Activated T-cell treated with anti-CD3 and anti-CD28 coated beads, Interleukin-2, amount 50 U/mL, for 24 hours (primary cell): ENCODE data around the gene ANKMY2.

Experiments used
- DNase-seq: peaks from one replicate; pipeline ENCODE4 v3.0.0-alpha.2; 2020
- H3K27ac Mint-ChIP-seq: 2 replicates; pipeline ENCODE4 v1.8.0; 2020; ENCODE audit warnings: mild to moderate bottlenecking, mixed read lengths
- H3K27me3 Mint-ChIP-seq: 2 replicates; pipeline ENCODE4 v1.8.0; 2020; ENCODE audit warnings: mixed read lengths
- H3K36me3 Mint-ChIP-seq: 2 replicates; pipeline ENCODE4 v1.8.0; 2020; ENCODE audit warnings: low read depth, mixed read lengths
- H3K4me1 Mint-ChIP-seq: 2 replicates; pipeline ENCODE4 v1.8.0; 2020; ENCODE audit warnings: low read depth, mixed read lengths
- H3K4me3 Mint-ChIP-seq: 2 replicates; pipeline ENCODE4 v1.8.0; 2020; ENCODE audit warnings: mild to moderate bottlenecking, moderate library complexity, mixed read lengths
- H3K9me3 Mint-ChIP-seq: 2 replicates; pipeline ENCODE4 v1.8.0; 2020; ENCODE audit warnings: mixed read lengths

The ANKMY2 gene

GRCh38 chr7:16558761-16559302 lies 86.7 kb downstream of the ANKMY2 start:
- Mint-ChIP-seq H3K27ac (no peak overlapping the region), H3K4me3 (no peak overlapping the region), H3K36me3 (no peaks in the 10 kb centered on the region), H3K4me1 (peaks cover 12% of the 10 kb centered on the region), H3K27me3 (peaks cover 3% of the 10 kb centered on the region), H3K9me3 (no peaks in the 10 kb centered on the region)
- DNase-seq: no peak

- Mint-ChIP-seq H3K9me3 (no peaks in the 10 kb centered on the region), H3K36me3 (no peaks in the 10 kb centered on the region), H3K4me3 (no peak overlapping the region), H3K27me3 (peaks cover 3% of the 10 kb centered on the region), H3K4me1 (no peaks in the 10 kb centered on the region), H3K27ac (no peak overlapping the region)
- no peak for DNase-seq
Observed at GRCh38 chr7:16556359-16556758, 89.2 kb downstream of the ANKMY2 start.

- Mint-ChIP-seq H3K36me3 (no peaks in the 10 kb centered on the region), H3K27ac (no peak overlapping the region), H3K4me3 (no peak overlapping the region), H3K27me3 (peaks cover 3% of the 10 kb centered on the region), H3K9me3 (no peaks in the 10 kb centered on the region), H3K4me1 (no peaks in the 10 kb centered on the region)
- DNase-seq: no peak
Observed at GRCh38 chr7:16554518-16555236, 90.9 kb downstream of the ANKMY2 start.

- DNase-seq: no peak
- H3K4me1 Mint-ChIP-seq: no peaks in the 10 kb centered on the region
- H3K27me3 Mint-ChIP-seq: peaks cover 3% of the 10 kb centered on the region
- no peaks in the 10 kb centered on the region for H3K9me3 Mint-ChIP-seq
- H3K4me3 Mint-ChIP-seq: no peak overlapping the region
- no peaks in the 10 kb centered on the region for H3K36me3 Mint-ChIP-seq
- H3K27ac Mint-ChIP-seq: no peak overlapping the region
Observed at GRCh38 chr7:16550671-16551070, 94.9 kb downstream of the ANKMY2 start.
